Neural cell (in vitro differentiated cells): ENCODE results near the gene TRERF1.

Experiments
- POLR2AphosphoS5 ChIP-seq: IDR thresholded peaks from 2 replicates; pipeline ENCODE4 v1.6.1; 2012
- TF ChIP-seq, protein P1 (sequence below): fragments of 450-650 bp; IDR thresholded peaks from 2 replicates; pipeline ENCODE4 v1.5.1; 2014; ENCODE audit warnings: antibody characterized with exemption, mild to moderate bottlenecking, moderate library complexity; ENCODE audit not compliant: poor library complexity, severe bottlenecking

DNA sequence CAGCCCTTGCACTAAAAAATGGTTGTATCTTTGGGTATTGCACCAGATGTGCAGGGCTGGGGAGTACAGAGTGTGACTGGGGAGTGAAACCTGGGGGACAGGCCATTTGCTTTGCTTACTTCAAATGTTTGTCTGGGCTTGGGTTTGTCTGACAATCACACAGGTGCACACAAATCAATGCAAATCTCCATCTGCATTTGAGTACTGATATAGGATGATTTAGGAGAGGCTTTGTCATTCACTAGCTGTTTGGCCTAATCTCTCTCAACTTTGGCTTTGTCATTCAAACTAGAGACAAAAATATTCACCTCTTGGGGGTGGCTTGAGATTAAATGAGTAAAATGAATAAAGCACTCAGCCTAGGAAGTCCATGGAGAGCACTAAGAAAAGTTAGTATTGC, 274.7 kb downstream of the TRERF1 start:
- TF ChIP-seq, protein P1, sequence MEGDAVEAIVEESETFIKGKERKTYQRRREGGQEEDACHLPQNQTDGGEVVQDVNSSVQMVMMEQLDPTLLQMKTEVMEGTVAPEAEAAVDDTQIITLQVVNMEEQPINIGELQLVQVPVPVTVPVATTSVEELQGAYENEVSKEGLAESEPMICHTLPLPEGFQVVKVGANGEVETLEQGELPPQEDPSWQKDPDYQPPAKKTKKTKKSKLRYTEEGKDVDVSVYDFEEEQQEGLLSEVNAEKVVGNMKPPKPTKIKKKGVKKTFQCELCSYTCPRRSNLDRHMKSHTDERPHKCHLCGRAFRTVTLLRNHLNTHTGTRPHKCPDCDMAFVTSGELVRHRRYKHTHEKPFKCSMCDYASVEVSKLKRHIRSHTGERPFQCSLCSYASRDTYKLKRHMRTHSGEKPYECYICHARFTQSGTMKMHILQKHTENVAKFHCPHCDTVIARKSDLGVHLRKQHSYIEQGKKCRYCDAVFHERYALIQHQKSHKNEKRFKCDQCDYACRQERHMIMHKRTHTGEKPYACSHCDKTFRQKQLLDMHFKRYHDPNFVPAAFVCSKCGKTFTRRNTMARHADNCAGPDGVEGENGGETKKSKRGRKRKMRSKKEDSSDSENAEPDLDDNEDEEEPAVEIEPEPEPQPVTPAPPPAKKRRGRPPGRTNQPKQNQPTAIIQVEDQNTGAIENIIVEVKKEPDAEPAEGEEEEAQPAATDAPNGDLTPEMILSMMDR, result no peak
- TF ChIP-seq POLR2AphosphoS5, result no peak
